H1 (cell line): Measurements from ENCODE around the gene TBC1D13. TPM values are rescaled to one million over a fixed set of nuclear protein-coding genes. Genes with fewer than 3 reads are reported as not detected.

Experiments
- BACH1 ChIP-seq: IDR thresholded peaks from 2 replicates; pipeline ENCODE4 v1.6.1; 2012; ENCODE audit warnings: low read length, improper control_type of control experiment
- CBX5 ChIP-seq: fragments of 300-800, 300-1000 bp; sonication (generic); IDR thresholded peaks from 2 replicates; pipeline ENCODE4 v1.7.1; 2016; ENCODE audit warnings: antibody characterized with exemption, low read length, low read depth
- CHD2 ChIP-seq: IDR thresholded peaks from 2 replicates; pipeline ENCODE4 v1.6.1; 2012; ENCODE audit warnings: low read length, improper control_type of control experiment
- GABPA ChIP-seq: IDR thresholded peaks from 2 replicates; pipeline ENCODE4 v1.6.1; 2011; ENCODE audit warnings: mild to moderate bottlenecking, low read length, moderate library complexity, borderline replicate concordance; ENCODE audit not compliant: insufficient read depth
- JUND ChIP-seq: IDR thresholded peaks from 2 replicates; pipeline ENCODE4 v1.6.1; 2011; ENCODE audit warnings: mild to moderate bottlenecking, improper control_type of control experiment, low read length
- NRF1 ChIP-seq: IDR thresholded peaks from 2 replicates; pipeline ENCODE4 v1.6.1; 2011; ENCODE audit warnings: mild to moderate bottlenecking, low read depth, low read length, improper control_type of control experiment
- POU5F1 ChIP-seq: IDR thresholded peaks from 2 replicates; pipeline ENCODE4 v1.6.1; 2011; ENCODE audit warnings: low read depth, mild to moderate bottlenecking, low read length, moderate library complexity
- RBBP5 ChIP-seq: IDR thresholded peaks from 2 replicates; pipeline ENCODE4 v1.7.1; 2012; ENCODE audit warnings: low read depth, mild to moderate bottlenecking, inconsistent platforms, low read length, moderate library complexity, borderline replicate concordance
- SIX5 ChIP-seq: IDR thresholded peaks from 2 replicates; pipeline ENCODE4 v1.6.1; 2011; ENCODE audit warnings: mild to moderate bottlenecking, low read depth, low read length
- polyA plus RNA-seq, 7 experiments: library from polyadenylated mRNA; depleted of rRNA in 3 of 7; stranded (reverse) in 5 of 7; unstranded in 2 of 7; fragments of >200 nt in 5 of 7; fragments of 200-250 nt in 2 of 7; gene quantifications; 1 replicate in 5 of 7; 2 replicates in 1 of 7; 4 replicates in 1 of 7; pipeline versions ENCODE4 v1.2.1 to v1.2.3, GENCODE V29; 2011 to 2013; ENCODE audit warnings: missing spikeins in 2 of 7, mixed read lengths in 2 of 7
- total RNA-seq: library from RNA; stranded (reverse); fragmentation: NEBNext Ultra II Directional; extraction: Animal tissue kit (Norgen Biotek cat#: 25700); gene quantifications from 2 replicates; pipeline ENCODE4 v1.2.1, GENCODE V29; 2021

Gene TBC1D13
- total and polyA plus RNA-seq, 2 of the 8 experiments (the other 6 are each of a cell fraction or from before 2014, with no cell fraction given): 21.3 to 24.7 TPM

DNA sequence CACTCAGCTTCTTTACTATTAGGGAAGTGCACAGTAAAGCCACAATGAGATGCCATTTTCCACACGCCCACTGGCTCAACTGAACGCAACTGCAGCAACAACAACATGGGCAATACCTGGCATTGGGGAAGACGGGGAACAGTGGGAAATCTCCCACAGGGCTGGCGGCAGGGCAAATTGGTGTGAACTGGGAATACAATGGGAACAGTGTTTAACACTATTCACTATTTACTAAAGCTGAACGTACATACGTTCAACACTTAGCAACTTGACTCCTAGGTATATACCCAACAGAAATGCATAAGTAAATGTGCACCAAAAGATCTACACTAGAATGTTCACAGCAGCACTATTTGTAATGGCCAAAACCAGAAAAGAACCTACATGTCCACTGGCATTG, 29.5 kb upstream of the TBC1D13 start (continued):
- TF ChIP-seq CHD2 (no peak), NRF1 (no peak), RBBP5 (no peak), POU5F1 (no peak), GABPA (no peak), CBX5 (no peak), BACH1 (no peak), SIX5 (no peak), JUND (no peak)
